T follicular helper cell (primary cell): ENCODE measurements around the gene MXD4.

ENCODE experiments used
- DNase-seq: peaks from one replicate; pipeline ENCODE4 v3.0.0-alpha.2; 2020; ENCODE audit warnings: low read depth
- total RNA-seq, 2 experiments: gene quantifications; one replicate each; lab custom pipeline; 2026; lab: John Stamatoyannopoulos, UW

Gene MXD4
- total RNA-seq = 14.0 to 98.4 reads per million in 2 experiments

- no peak for DNase-seq
Observed at GRCh38 chr4:2261853-2262144, at the start of gene MXD4. MXD4 (minus strand) TSS chr4:2262109; CDS start chr4:2261980, 129 bp downstream.

- no peak for DNase-seq
Observed at GRCh38 chr4:2306773-2307410, 45.0 kb upstream of the MXD4 start.

- DNase-seq = no peak
Observed at GRCh38 chr4:2305766-2306501, 44.0 kb upstream of the MXD4 start.

GRCh38 chr4:2304877-2305561, 43.1 kb upstream of the MXD4 start:
- DNase-seq = no peak

GRCh38 chr4:2304321-2304876, 42.5 kb upstream of the MXD4 start:
- DNase-seq = no peak

- no peak for DNase-seq
Observed at GRCh38 chr4:2303686-2304320, 41.9 kb upstream of the MXD4 start.

GRCh38 chr4:2303121-2303685, 41.3 kb upstream of the MXD4 start:
- no peak for DNase-seq

- DNase-seq = no peak
Observed at GRCh38 chr4:2302387-2303119, 40.6 kb upstream of the MXD4 start.

- no peak for DNase-seq
Observed at GRCh38 chr4:2301806-2302205, 39.9 kb upstream of the MXD4 start.

GRCh38 chr4:2301225-2301642, 39.3 kb upstream of the MXD4 start:
- DNase-seq = no peak

- DNase-seq = no peak
Observed at GRCh38 chr4:2300431-2301224, 38.7 kb upstream of the MXD4 start.

GRCh38 chr4:2299794-2300193, 37.9 kb upstream of the MXD4 start:
- no peak for DNase-seq

GRCh38 chr4:2298532-2298991, 36.7 kb upstream of the MXD4 start:
- no peak for DNase-seq

- no peak for DNase-seq
Observed at GRCh38 chr4:2297606-2298531, 36.0 kb upstream of the MXD4 start.

- no peak for DNase-seq
Observed at GRCh38 chr4:2296631-2297601, 35.0 kb upstream of the MXD4 start.

GRCh38 chr4:2295900-2296442, 34.1 kb upstream of the MXD4 start:
- DNase-seq = no peak

GRCh38 chr4:2295500-2295899, 33.6 kb upstream of the MXD4 start:
- DNase-seq = no peak

GRCh38 chr4:2292646-2293108, 30.8 kb upstream of the MXD4 start:
- no peak for DNase-seq
